ENCODE data around the gene DNM3. TPM values are rescaled to one million over a fixed set of nuclear protein-coding genes. Genes with fewer than 3 reads are reported as not detected.

The DNM3 gene
- total and polyA plus RNA-seq, 2 experiments from 2014 or later = 5.2 to 12.2 TPM

GRCh38 chr1:172343240-172344160 is 502.2 kb downstream of the DNM3 start:
- Mint-ChIP-seq H3K27ac (peak overlapping the region; percentile 10; the same call in 1 of the 2 replicates), H3K4me3 (no peak overlapping the region), H3K36me3 (ENCODE audit: low read depth) (peaks cover 17% of the 10 kb centered on the region), H3K9me3 (peaks cover 14% of the 10 kb centered on the region), H3K27me3 (ENCODE audit: insufficient read depth, low read depth, poor library complexity) (no peaks in the 10 kb centered on the region), H3K4me1 (peaks cover 24% of the 10 kb centered on the region)
- Histone ChIP-seq H3K4me1 (ENCODE audit: insufficient read depth) (peaks cover 25% of the 10 kb centered on the region), H3K36me3 (ENCODE audit: insufficient read depth) (no peaks in the 10 kb centered on the region), H3K4me3 (no peak overlapping the region), H3K27me3 (ENCODE audit: insufficient read depth) (no peaks in the 10 kb centered on the region), H3F3A (replicated peaks; ENCODE audit: low read depth) (no peaks in the 10 kb centered on the region), H3K27ac (ENCODE audit: low read depth) (no peak overlapping the region), H4K20me1 (replicated peaks; ENCODE audit: insufficient read depth) (no peaks in the 10 kb centered on the region), H2AFZ (no peak overlapping the region), H3K9me2 (ENCODE audit: insufficient read depth) (0 out of 2 replicates have a peak, but pooled peaks cover 4% of the 10 kb centered on the region), H3K79me2 (replicated peaks; ENCODE audit: insufficient read depth) (no peaks in the 10 kb centered on the region), H3K4me2 (no peak overlapping the region)
- DNase-seq (ENCODE audit: low spot score) = no peak
- no peak for ATAC-seq
- no peak for TF ChIP-seq NANOG (IDR thresholded peaks at IDR 0.05; ENCODE audit: borderline replicate concordance)

- Mint-ChIP-seq H3K4me1 (peaks cover 24% of the 10 kb centered on the region), H3K9me3 (peaks cover 14% of the 10 kb centered on the region), H3K27ac (no peak overlapping the region), H3K36me3 (ENCODE audit: low read depth) (peaks cover 17% of the 10 kb centered on the region), H3K27me3 (ENCODE audit: insufficient read depth, low read depth, poor library complexity) (no peaks in the 10 kb centered on the region), H3K4me3 (no peak overlapping the region)
- H3K9me2 ChIP-seq (ENCODE audit: insufficient read depth) = 0 out of 2 replicates have a peak, but pooled peaks cover 4% of the 10 kb centered on the region
- no peaks in the 10 kb centered on the region for H3F3A ChIP-seq (replicated peaks; ENCODE audit: low read depth)
- H3K4me2 ChIP-seq = no peak overlapping the region
- H3K4me1 ChIP-seq (ENCODE audit: insufficient read depth) = peaks cover 25% of the 10 kb centered on the region
- no peak overlapping the region for H3K27ac ChIP-seq (ENCODE audit: low read depth)
- ATAC-seq (no peak), DNase-seq (ENCODE audit: low spot score) (no peak)
- no peaks in the 10 kb centered on the region for H3K27me3 ChIP-seq (ENCODE audit: insufficient read depth)
- H3K4me3 ChIP-seq = no peak overlapping the region
- TF ChIP-seq STAT1 (IDR thresholded peaks at IDR 0.05; ENCODE audit: unreplicated experiment) (no peak), EZH2phosphoT487 (IDR thresholded peaks at IDR 0.05; ENCODE audit: unreplicated experiment) (no peak), CTCF (conservative IDR thresholded peaks at IDR 0.05; ENCODE audit: low read depth in 2 of 2) (no peak), NANOG (IDR thresholded peaks at IDR 0.05; ENCODE audit: borderline replicate concordance) (no peak), ZNF331 (CRISPR knock-in tag; IDR thresholded peaks at IDR 0.05; ENCODE audit: low read depth) (no peak), POLR2AphosphoS5 (IDR thresholded peaks at IDR 0.05; ENCODE audit: low read depth) (no peak), JUNB (IDR thresholded peaks at IDR 0.05; ENCODE audit: unreplicated experiment) (no peak), EZH2 (IDR thresholded peaks at IDR 0.05; ENCODE audit: low read depth, unreplicated experiment) (no peak), ETS1 (IDR thresholded peaks at IDR 0.05) (no peak)
- no peaks in the 10 kb centered on the region for H3K79me2 ChIP-seq (replicated peaks; ENCODE audit: insufficient read depth)
- no peaks in the 10 kb centered on the region for H3K36me3 ChIP-seq (ENCODE audit: insufficient read depth)
- no peaks in the 10 kb centered on the region for H4K20me1 ChIP-seq (replicated peaks; ENCODE audit: insufficient read depth)
- H2AFZ ChIP-seq = no peak overlapping the region
These were observed 503.1 kb downstream of the DNM3 start for GRCh38 chr1:172344444-172344843.
